GM21717 (cell line): ENCODE measurements around the gene APOA4.

ENCODE experiments used
- ATAC-seq: cut with Tn5 transposase; IDR thresholded peaks from one replicate; pipeline ENCODE4 v1.9.1; 2021; ENCODE audit warnings: mild to moderate bottlenecking, moderate library complexity; ENCODE audit not compliant: unreplicated experiment

APOA4 gene

GRCh38 chr11:116831790-116832349 lies 8.8 kb upstream of the APOA4 start:
- no peak for ATAC-seq

GRCh38 chr11:116830184-116830912 lies 7.2 kb upstream of the APOA4 start:
- no peak for ATAC-seq

- no peak for ATAC-seq
These were observed 6.5 kb upstream of the APOA4 start, which contains the start of gene APOC3 for GRCh38 chr11:116829525-116830183. APOC3 (plus strand) TSS chr11:116829907; CDS start chr11:116830583, 676 bp downstream.

GRCh38 chr11:116828632-116829524 lies 5.8 kb upstream of the APOA4 start:
- no peak for ATAC-seq

- no peak for ATAC-seq
These were observed 4.4 kb upstream of the APOA4 start for GRCh38 chr11:116827461-116827860.

- ATAC-seq: no peak
These were observed 3.8 kb upstream of the APOA4 start for GRCh38 chr11:116826751-116827431.

GRCh38 chr11:116825854-116826750 lies 3.0 kb upstream of the APOA4 start:
- ATAC-seq: no peak

- no peak for ATAC-seq
These were observed 2.3 kb upstream of the APOA4 start for GRCh38 chr11:116825434-116825833.

- no peak for ATAC-seq
These were observed 529 bp downstream of the APOA4 start for GRCh38 chr11:116822575-116822974.

GRCh38 chr11:116821050-116821918 lies 1.8 kb downstream of the APOA4 start:
- ATAC-seq: no peak

- no peak for ATAC-seq
These were observed 4.1 kb downstream of the APOA4 start for GRCh38 chr11:116819049-116819448.

GRCh38 chr11:116814502-116814901 lies 8.6 kb downstream of the APOA4 start:
- ATAC-seq: no peak

GRCh38 chr11:116813781-116814471 lies 9.2 kb downstream of the APOA4 start:
- ATAC-seq: no peak

- ATAC-seq: no peak
These were observed 9.9 kb downstream of the APOA4 start for GRCh38 chr11:116813170-116813569.

GRCh38 chr11:116812109-116812508 lies 11.0 kb downstream of the APOA4 start:
- no peak for ATAC-seq

- no peak for ATAC-seq
These were observed 11.9 kb downstream of the APOA4 start for GRCh38 chr11:116811194-116811593.

GRCh38 chr11:116808262-116809175 lies 14.6 kb downstream of the APOA4 start:
- no peak for ATAC-seq
